HG03045 (cell line): ENCODE results near the gene ABCC1.
"Not testable (repeated sequence)": the region's sequence is repeated elsewhere in the genome, so short reads cannot be mapped to it uniquely, and the experiment has no call there.

Source experiments
- ATAC-seq: cut with Tn5 transposase; IDR thresholded peaks from one replicate; pipeline ENCODE4 v1.9.1; 2021; ENCODE audit warnings: mild to moderate bottlenecking, moderate library complexity; ENCODE audit not compliant: unreplicated experiment

Gene ABCC1

DNA sequence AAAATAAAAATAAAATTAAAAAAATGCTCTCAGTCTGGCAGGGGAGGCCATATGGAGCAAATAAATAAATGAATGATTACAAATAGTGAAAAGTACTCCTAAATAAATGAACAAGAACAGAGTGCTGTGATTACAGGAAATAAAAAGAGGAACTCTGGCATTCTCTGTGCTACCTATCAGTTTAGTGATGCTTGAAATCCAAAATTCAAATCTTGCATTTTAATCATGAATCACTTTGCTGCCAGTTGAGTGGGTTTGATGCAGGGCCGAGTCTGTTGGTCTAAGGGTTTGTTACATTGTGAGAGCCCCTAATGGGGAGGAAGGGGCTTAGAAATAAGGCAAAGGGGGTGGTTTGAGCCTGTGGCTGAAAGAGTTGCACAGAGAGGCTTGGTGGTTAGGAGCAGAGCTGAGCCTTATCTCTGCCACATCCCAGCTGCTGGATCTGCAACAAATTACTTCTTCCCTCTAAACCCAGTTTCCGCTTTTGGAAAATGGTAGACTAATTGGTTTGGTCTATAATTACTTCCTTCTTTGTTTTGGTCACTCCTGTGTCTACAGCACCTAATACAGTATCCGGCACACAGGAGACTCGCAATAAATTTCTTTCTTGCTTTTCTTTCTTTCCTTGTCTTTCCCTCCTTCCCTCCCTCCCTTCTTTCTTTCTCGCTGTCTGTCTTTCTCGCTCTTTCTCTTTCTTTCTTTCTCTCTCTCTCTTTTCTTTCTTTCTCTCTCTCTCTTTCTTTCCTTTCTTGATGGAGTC lies 6.3 kb upstream of the ABCC1 start:
- ATAC-seq = no peak

DNA sequence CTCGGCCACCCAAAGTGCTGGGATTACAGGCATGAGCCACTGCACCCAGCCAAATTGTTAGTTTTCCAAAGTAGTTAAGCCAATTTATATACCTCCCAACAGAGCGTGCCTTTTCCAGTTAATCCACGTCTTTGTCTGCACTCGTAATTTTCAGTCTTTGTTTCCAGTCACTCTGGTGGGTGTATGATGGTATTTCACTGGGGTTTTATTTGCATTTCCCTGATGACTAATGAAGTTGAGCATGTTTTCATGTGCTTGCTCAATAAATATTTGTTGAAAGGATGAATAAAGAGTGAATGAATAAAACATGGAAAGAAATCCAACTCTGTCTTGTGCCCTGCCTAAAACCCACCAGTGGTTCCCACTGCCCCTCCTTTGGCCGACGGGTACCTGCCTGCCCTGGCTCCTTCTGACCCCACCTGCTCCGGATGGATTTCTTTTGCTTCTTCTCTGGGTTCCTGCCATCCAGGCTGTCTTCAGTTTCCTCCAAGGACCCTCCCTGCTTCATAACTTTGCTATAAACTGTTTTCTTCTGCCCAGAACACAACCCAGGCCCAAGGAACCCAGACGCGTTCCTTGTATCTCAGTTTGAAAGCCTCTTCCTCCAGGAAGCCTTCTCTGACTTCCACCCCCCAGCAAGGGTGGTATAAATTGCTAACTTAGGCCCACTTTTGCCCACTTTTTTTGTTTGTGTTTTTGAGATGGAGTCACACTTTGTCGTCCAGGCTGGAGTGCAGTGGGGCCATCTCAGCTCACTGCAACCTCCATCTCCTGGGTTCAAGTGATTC lies 3.0 kb upstream of the ABCC1 start:
- no peak for ATAC-seq

DNA sequence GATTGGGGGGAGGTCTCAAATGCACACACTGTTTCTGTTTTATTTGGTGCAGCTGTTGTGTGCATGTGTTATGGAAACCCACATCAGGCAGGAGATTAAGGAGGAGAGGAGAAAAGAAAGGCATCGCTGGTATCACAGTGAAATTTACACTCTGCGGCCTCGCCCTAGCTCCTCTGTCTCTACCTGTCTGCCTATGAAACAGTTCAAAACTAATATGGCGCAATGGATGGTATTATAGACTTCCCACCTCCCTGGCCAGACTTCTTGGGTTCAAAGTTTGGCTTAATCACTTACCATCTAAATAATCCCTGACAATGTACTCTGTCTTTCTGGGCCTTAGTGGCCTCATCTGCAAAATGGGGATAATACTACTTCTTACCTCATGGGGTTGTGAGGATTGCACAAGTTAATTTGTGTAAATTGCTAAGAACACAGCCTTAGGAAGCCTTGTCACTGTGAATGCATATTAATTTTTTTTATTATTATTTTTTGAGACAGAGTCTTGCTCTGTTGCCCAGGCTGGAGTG lies 1.4 kb upstream of the ABCC1 start:
- no peak for ATAC-seq

DNA sequence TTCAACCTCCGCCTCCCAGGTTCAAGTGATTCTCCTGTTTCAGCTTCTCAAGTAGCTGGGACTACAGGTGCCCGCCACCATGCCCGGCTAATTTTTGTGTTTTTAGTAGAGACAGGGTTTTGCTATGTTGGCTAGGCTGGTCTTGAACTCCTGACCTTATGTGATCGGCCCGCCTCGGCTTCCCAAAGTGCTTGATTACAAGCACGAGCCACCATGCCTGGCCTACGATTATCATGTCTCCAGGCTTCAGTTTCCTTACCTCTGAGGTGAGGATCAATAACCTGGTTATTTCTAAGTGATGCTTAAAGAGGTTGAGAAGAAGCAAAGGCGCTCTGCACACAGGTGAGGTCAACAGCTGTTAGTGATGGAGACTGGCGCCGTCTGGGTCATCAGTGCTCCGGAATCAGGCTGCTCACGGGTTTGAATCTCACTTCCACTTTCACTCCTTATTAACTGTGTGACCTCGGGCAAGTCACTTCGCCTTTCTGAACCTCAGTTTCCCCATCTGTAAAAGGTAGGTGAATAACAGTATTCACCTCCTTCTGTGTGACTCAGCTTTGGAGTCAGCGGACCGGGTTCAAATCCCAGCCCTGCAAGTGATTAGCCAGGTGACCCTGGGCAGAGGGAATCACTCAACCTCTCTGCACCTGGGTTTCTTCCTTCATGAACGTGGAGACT lies 745 bp upstream of the ABCC1 start:
- no peak for ATAC-seq

DNA sequence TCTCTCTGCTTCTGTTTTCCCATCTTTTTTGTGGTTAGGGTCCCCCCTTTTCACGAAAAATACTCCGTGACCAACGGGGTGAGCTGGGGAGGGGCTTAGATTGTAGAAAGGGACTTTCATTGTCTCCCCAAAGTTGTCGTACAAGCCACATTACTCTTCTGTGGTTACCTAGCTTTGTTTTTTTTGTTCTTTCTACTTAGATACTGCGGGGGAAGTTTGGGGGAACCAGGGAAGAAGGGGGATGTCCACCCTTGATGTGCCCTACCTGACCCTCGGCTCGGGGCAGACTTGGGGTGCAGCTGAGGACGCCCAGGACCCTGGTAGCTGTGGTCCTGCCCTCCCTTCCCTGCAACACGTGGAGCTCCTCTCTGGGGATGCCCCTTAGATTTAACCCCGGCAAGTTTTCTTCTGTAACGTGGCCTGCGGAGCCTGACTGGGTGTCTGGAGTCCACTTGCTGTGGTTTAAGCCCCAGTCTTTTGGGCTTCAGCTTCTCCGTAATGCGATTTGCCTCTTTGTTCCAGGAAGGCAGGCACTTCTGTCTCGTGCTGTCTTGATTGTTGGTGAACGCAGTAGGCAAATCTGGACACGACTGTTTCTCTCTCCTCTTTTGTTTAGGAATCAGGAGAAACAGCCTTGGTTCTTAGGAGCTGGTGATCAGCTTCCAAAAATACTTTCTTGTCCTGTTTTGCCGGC lies 892 bp downstream of the ABCC1 start:
- ATAC-seq = no peak

DNA sequence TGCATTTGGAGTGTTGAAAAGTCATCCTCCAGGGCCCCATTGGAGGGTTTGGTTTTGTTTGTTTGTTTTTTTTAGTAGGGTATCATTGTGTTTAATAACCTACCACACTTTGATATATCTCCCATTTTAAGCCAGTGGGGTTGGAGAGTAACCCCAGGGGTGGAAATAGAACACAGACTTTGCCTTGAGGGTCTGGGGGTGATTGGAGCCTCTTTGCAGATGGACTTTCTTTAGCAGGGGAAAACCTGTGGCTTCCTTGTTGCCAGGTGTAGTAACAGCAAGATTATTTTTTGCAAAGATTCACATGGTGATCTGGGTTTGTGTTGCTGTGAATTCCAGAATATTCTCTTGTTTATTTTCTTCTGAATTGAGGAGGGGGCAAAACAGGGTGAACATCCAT lies 1.5 kb downstream of the ABCC1 start:
- no peak for ATAC-seq

DNA sequence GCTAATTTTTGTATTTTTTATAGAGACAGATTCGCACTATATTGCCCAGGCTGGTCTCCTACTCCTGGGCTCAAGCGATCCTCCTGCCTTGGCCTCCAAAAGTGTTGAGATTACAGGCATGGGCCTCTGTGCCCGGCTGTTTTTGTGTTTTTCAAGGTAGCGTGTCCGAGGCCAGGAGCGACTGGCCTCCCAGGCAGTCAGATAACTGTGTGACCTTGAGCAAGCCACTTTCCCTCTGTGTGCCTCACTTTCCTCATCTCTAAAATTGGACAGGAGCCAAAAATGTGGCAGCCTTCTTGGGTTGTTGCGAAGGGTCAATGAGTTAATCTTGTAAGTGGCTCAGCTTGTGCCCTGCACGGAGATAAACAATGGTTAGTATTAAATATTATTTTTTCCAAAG lies 2.4 kb downstream of the ABCC1 start:
- ATAC-seq = no peak

DNA sequence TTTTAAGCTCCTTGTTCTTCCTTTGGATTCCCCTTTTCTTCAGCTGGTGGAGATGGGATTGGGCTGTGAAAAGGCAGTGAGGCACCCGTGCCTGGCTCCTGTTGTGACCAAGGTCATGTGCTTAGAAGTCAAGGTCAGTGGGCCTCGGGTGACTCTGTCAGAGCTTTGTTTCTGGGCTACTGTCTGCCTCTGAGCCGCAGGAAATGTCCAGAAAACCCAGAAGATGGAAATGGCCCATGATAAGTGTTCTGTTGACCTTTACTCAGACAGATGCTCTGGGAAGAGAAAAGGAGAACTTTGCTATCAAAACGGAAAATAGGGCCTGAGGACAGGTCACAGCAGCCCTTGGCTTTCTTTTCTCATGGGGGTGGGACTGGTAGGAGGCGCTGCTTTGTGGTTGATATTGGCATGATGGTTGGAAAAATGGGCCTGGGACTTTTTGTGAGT lies 2.9 kb downstream of the ABCC1 start:
- no peak for ATAC-seq

DNA sequence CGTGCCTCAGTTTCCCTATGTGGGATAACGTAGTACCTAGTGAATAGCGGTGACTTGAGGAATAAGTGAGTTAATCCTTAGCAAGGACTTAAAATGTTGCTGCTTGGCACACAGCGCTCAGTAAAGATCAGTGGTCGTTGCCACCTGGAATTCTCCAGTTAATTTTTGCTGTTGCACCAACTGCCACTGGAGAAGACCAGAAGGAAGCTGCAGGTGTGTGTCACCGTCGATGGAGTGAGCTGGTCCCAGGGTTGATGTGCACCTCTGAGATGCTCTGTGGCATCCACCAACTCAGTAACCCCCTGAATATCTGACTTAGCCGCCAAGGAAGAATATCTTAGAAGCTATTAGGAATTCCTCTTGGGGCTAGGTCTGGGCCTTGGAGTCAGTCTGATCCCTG lies 4.1 kb downstream of the ABCC1 start:
- ATAC-seq = no peak

DNA sequence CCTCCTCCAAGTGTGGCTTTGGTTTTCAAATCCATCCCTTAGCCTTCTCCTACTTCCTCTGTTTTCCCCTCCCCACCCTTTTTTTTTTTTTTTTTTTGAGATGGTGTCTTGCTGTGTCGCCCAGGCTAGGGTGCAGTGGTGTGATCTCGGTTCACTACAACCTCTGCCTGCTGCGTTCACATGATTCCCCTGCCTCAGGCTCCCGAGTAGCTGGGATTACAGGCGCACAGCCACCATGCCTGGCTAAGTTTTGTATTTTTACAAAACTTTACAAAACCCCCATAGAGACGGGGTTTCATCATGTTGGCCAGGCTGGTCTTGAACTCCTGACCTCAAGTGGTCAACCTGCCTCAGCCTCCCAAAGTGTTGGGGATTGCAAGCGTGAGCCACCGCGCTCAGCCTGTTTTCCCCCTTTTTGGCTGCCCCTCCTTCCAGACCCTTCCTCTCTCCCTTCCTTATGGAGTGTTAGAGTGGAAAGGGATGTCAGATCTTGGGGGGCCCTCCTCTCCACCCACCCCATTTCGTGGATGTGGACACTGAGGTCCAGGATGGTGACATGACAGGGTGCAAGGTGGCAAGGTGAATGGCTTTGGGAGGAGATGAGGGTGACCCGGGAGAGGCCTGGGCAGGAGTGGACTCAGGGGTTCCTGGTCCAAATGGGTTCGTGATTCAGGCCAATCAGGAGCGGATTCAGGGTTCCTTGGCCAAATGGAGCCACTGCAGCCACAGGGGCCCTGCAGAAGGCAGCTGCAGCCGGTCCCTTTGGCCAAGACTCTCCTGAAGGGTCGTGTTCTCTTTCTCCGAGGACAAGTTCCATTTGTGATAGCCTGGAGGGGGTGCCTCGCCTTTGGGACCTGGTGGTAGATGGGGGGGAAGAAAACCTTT lies 4.8 kb downstream of the ABCC1 start:
- no peak for ATAC-seq

DNA sequence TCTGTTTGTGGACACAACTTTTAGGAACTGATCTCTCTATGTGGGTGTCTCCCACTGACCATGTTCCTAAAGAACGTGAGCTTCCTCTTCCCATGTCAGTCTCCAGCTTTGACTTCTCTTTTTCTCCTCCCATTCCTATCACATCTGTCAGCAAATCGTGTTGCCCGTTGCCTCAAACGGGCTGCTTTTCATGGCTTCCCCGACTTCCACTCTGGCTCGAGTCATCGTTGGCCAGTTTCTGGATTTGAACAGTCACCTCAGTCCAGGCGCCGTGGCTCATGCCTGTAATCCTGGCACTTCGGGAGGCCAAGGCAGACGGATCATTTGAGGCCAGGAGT lies 5.4 kb downstream of the ABCC1 start:
- ATAC-seq = no peak

DNA sequence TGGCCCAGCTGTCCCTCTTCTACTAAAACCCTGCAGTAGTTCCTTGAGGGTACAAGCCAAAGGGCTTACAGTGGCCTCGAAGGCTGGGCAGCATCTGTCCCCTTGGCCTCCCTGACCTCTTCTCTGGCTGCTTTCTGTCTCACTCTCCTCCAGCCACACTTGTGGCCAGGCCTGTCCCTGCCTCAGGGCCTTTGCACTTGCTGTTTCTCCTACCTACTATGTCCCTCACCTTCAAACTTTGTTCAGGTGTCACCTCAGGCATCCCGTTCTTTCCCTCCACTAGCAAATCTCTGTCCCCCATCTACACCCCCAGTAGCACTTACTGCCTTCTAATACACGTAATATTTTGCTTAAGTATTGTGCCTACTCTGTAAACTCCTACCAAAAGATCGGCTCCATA lies 6.0 kb downstream of the ABCC1 start:
- no peak for ATAC-seq

DNA sequence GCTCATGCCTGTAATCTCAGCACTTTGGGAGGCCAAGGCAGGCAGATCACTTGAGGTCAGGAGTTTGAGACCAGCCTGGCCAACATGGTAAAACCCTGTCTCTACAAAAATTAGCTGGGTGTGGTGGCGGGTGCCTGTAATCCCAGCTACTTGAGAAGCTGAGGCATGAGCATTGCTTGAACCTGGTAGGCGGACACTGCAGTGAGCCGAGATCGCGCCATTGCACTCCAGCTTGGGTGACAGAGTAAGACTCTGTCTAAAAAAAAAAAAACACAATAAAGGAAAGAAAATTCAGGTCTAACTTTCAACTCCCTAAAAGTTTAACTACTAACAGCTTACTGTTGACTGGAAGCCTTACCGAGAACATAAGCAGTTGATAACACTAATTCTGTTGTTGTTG lies 6.7 kb downstream of the ABCC1 start:
- not testable (repeated sequence) for ATAC-seq

DNA sequence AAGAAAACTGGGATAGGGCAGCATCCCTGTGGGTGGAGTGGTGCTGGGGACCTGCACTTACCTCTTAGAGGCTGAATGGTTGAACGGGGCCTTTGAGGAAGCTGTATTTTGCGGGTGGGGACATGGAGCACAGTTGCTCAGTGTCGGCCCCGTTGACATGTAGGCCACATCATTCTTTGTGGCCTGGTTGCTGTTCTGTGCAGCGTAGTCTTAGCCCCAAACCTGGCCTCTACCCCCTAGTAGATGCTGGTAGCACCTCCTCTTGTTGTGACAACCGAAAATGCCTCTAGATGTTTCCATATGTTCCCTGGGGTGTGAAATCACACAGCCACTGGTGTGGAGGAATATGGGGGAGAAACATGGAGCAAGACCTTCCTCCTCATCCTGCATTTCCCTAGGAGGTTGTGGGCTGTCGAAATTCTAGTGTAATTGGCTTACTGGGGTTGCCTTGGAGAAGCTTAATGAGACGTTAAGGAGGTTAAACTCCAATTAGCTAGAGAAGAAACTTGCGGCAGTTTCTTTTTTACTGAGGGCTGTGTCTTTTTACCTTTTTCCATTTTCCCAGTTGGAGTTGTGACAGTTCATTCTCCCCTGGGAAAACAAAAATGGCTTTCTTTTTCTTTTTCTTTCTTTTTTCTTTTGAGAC lies 9.4 kb downstream of the ABCC1 start:
- ATAC-seq = no peak

DNA sequence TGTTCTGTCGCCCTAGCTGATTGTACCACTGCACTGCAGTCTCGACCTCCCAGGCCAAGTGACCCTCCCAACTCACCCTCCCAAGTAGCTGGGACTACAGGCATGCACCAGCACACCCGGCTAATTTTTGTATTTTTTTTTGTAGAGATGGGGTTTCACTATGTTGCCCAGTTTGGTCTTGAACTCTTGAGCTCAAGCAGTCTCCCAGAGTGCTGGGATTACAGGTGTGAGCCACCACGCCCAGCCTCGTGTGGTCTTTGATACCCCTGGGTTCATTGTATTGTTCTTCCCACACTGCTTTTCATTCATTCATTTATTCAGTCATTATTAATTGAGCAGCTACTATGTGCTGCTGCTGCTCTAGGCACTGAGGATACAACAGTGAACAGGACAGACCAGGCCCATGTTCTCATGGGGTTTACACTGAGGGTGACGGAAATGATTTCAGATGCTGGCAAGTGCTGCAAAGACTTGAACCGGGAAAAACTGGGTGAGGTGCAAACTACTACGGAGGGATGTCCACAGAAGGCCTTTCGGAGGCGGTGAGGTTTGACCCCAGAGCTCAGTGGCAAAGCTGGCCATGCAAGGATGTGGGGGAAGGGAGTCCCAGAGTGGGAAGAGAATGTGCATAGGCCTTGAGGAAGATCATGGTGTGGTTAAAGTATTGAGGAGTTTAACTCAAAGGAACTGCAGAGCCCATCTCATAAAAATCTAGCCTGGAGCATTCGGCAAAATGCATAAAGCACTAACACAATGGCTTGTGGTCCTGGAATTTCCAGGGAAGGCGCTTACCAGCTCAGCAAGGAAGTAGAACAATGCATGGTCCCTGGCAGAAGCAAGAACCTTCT lies 10.9 kb downstream of the ABCC1 start:
- no peak for ATAC-seq

DNA sequence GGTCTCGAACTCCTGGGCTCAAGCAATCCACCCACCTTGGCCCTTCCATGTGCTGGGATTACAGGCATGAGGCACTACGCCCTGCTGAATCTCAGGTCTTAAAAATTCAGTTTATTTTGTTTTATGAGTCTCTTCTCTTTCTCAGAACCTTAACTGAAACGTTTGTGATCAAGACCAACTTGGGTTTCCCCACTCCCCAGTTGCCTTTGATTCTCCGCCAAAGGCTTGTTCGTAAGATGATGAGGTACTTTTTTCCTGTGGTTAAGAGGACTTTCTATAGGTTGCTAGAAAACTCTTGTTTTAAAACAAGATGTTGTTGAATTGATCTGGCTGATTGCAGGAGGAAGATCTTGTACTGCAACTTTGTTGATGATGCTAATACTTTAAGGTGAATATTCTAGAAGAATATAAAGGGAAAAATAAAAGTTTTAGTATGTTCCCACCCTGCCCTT lies 11.7 kb downstream of the ABCC1 start:
- peak; percentile 67 for ATAC-seq

DNA sequence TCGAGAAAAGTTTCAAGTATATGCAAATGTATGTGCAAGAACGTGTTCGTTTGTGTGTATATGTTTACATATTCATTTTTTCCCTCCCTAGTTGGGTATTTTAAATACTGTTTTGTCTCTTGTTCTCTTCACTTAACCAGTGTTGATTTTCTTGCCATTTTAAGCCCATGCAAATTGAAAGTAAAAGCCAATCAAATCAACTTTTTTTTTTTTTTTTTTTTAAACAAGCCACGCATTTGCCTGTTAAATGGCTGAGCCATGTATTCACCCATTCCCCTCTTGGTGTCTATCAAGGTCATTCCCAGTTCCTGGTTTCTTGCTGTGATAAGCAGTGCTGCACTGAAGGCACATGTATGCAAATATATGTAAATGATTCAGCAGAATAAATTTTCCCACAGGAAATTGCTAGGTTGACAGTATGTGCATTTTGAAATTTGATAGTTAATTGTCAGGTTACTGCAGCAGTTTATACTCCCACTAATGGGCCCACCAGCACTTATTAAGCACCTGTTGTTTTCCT lies 12.2 kb downstream of the ABCC1 start:
- ATAC-seq = peak; percentile 29

DNA sequence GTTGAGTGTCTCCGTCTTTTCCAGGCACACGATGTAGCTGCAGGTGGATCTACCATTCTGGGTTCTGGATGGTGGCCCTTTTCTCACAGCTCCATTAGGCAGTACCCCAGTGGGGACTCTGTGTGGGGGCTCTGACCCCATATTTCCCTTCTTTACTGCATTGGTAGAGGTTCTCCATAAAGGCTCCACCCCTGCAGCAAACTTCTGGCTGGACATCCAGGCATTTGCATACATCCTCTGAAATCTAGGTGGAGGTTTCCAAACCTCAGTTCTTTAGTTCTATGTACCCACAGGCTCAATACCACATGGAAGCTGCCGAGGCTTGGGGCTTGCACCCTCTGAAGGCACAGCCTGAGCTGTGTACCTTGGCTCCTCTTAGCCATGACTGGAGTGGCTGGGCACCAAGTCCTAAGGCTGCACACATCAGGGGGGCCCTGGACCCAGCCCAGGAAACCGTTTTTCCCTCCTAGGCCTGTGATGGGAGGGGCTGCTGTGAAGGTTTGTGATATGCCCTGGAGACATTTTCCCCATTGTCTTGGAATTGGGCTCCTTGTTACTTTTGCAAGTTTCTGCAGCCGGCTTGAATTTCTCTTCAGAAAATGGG lies 14.0 kb downstream of the ABCC1 start:
- ATAC-seq = no peak
